T-helper 1 cell treated with Interleukin-12 subunit alpha and Interleukin-12 subunit beta and Interleukin-4 antibody, amounts not matched to agents 30 μg/mL and 1 μg/mL, for 36 hours (primary cell): ENCODE measurements around the gene SLC1A5.

Source experiments
- H3K27ac Mint-ChIP-seq: one replicate; pipeline ENCODE4 v1.8.0; 2021; ENCODE audit warnings: mild to moderate bottlenecking, mixed read lengths
- H3K27me3 Mint-ChIP-seq: one replicate; pipeline ENCODE4 v1.8.0; 2021; ENCODE audit warnings: low read depth, mixed read lengths
- H3K36me3 Mint-ChIP-seq: one replicate; pipeline ENCODE4 v1.8.0; 2021; ENCODE audit warnings: low read depth, mixed read lengths
- H3K4me1 Mint-ChIP-seq: one replicate; pipeline ENCODE4 v1.8.0; 2021; ENCODE audit warnings: low read depth, mixed read lengths
- H3K4me3 Mint-ChIP-seq: one replicate; pipeline ENCODE4 v1.8.0; 2021; ENCODE audit warnings: mild to moderate bottlenecking, moderate library complexity, mixed read lengths
- H3K9me3 Mint-ChIP-seq: one replicate; pipeline ENCODE4 v1.8.0; 2021; ENCODE audit warnings: mixed read lengths

The SLC1A5 gene

GRCh38 chr19:46746281-46747057, 41.9 kb downstream of the SLC1A5 start, which contains the start of gene STRN4:
STRN4 (minus strand) TSS chr19:46746450; CDS start chr19:46746430, 20 bp downstream.
- Mint-ChIP-seq H3K27me3 (no peaks in the 10 kb centered on the region), H3K4me1 (peaks cover 30% of the 10 kb centered on the region), H3K27ac (peak within 1 kb of the TSS; percentile 87), H3K4me3 (peak within 1 kb of the TSS; percentile 93), H3K9me3 (no peaks in the 10 kb centered on the region), H3K36me3 (peaks cover 2% of the 10 kb centered on the region)

GRCh38 chr19:46745521-46746280, 42.7 kb downstream of the SLC1A5 start, which contains the start of gene FKRP:
FKRP (plus strand) TSS chr19:46746057; CDS start chr19:46755451, 9,394 bp downstream.
- peaks cover 4% of the 10 kb centered on the region for H3K36me3 Mint-ChIP-seq
- no peaks in the 10 kb centered on the region for H3K9me3 Mint-ChIP-seq
- H3K27ac Mint-ChIP-seq, result peak within 1 kb of the TSS; percentile 87
- peak within 1 kb of the TSS; percentile 93 for H3K4me3 Mint-ChIP-seq
- H3K4me1 Mint-ChIP-seq, result peaks cover 30% of the 10 kb centered on the region
- H3K27me3 Mint-ChIP-seq, result no peaks in the 10 kb centered on the region

- Mint-ChIP-seq H3K4me1 (peaks cover 32% of the 10 kb centered on the region), H3K9me3 (no peaks in the 10 kb centered on the region), H3K27me3 (no peaks in the 10 kb centered on the region), H3K4me3 (peak overlapping the region; percentile 93), H3K27ac (peak overlapping the region; percentile 72), H3K36me3 (peaks cover 3% of the 10 kb centered on the region)
Observed at GRCh38 chr19:46745030-46745429, 43.4 kb downstream of the SLC1A5 start.

- Mint-ChIP-seq H3K9me3 (no peaks in the 10 kb centered on the region), H3K27ac (no peak overlapping the region), H3K4me3 (peak overlapping the region; percentile 93), H3K4me1 (peaks cover 31% of the 10 kb centered on the region), H3K36me3 (peaks cover 2% of the 10 kb centered on the region), H3K27me3 (no peaks in the 10 kb centered on the region)
Observed at GRCh38 chr19:46744005-46744691, 44.2 kb downstream of the SLC1A5 start.

- peaks cover 32% of the 10 kb centered on the region for H3K4me1 Mint-ChIP-seq
- peaks cover 7% of the 10 kb centered on the region for H3K36me3 Mint-ChIP-seq
- no peak overlapping the region for H3K27ac Mint-ChIP-seq
Observed at GRCh38 chr19:46742926-46743480, 45.4 kb downstream of the SLC1A5 start.

GRCh38 chr19:46741447-46741846, 46.9 kb downstream of the SLC1A5 start:
- peaks cover 27% of the 10 kb centered on the region for H3K4me1 Mint-ChIP-seq
- peaks cover 16% of the 10 kb centered on the region for H3K36me3 Mint-ChIP-seq
- H3K27ac Mint-ChIP-seq, result no peak overlapping the region
- H3K27me3 Mint-ChIP-seq, result no peaks in the 10 kb centered on the region
- no peaks in the 10 kb centered on the region for H3K9me3 Mint-ChIP-seq
- no peak overlapping the region for H3K4me3 Mint-ChIP-seq

More at GRCh38 chr19:46742926-46743480, 45.4 kb downstream of the SLC1A5 start:
- H3K9me3 Mint-ChIP-seq, result no peaks in the 10 kb centered on the region
- H3K4me3 Mint-ChIP-seq, result no peak overlapping the region
- H3K27me3 Mint-ChIP-seq, result no peaks in the 10 kb centered on the region

- Mint-ChIP-seq H3K4me3 (no peak overlapping the region), H3K27me3 (no peaks in the 10 kb centered on the region), H3K36me3 (peaks cover 16% of the 10 kb centered on the region), H3K4me1 (peaks cover 19% of the 10 kb centered on the region), H3K27ac (no peak overlapping the region), H3K9me3 (no peaks in the 10 kb centered on the region)
Observed at GRCh38 chr19:46739290-46739771, 49.1 kb downstream of the SLC1A5 start.

GRCh38 chr19:46737761-46738171, 50.6 kb downstream of the SLC1A5 start:
- Mint-ChIP-seq H3K27ac (no peak overlapping the region), H3K27me3 (no peaks in the 10 kb centered on the region), H3K9me3 (no peaks in the 10 kb centered on the region), H3K4me1 (peaks cover 9% of the 10 kb centered on the region), H3K4me3 (no peak overlapping the region), H3K36me3 (peaks cover 20% of the 10 kb centered on the region)

- H3K9me3 Mint-ChIP-seq, result no peaks in the 10 kb centered on the region
- no peak overlapping the region for H3K27ac Mint-ChIP-seq
- no peak overlapping the region for H3K4me3 Mint-ChIP-seq
- peaks cover 8% of the 10 kb centered on the region for H3K4me1 Mint-ChIP-seq
- H3K36me3 Mint-ChIP-seq, result peaks cover 23% of the 10 kb centered on the region
- no peaks in the 10 kb centered on the region for H3K27me3 Mint-ChIP-seq
Observed at GRCh38 chr19:46737298-46737654, 51.1 kb downstream of the SLC1A5 start.

GRCh38 chr19:46736531-46737297, 51.7 kb downstream of the SLC1A5 start:
- Mint-ChIP-seq H3K36me3 (peaks cover 23% of the 10 kb centered on the region), H3K27ac (no peak overlapping the region), H3K4me1 (peaks cover 12% of the 10 kb centered on the region), H3K27me3 (no peaks in the 10 kb centered on the region), H3K9me3 (no peaks in the 10 kb centered on the region), H3K4me3 (no peak overlapping the region)

GRCh38 chr19:46733690-46734292, 54.6 kb downstream of the SLC1A5 start:
- H3K4me1 Mint-ChIP-seq, result peaks cover 17% of the 10 kb centered on the region
- peaks cover 29% of the 10 kb centered on the region for H3K36me3 Mint-ChIP-seq
- H3K27ac Mint-ChIP-seq, result peak overlapping the region; percentile 5
- no peak overlapping the region for H3K4me3 Mint-ChIP-seq
- no peaks in the 10 kb centered on the region for H3K27me3 Mint-ChIP-seq
- no peaks in the 10 kb centered on the region for H3K9me3 Mint-ChIP-seq

GRCh38 chr19:46732966-46733689, 55.3 kb downstream of the SLC1A5 start:
- Mint-ChIP-seq H3K36me3 (peaks cover 28% of the 10 kb centered on the region), H3K4me1 (peaks cover 19% of the 10 kb centered on the region), H3K4me3 (no peak overlapping the region), H3K27me3 (no peaks in the 10 kb centered on the region), H3K27ac (no peak overlapping the region), H3K9me3 (no peaks in the 10 kb centered on the region)
